PC-3 (cell line): ENCODE data around the gene HDAC4. TPM values are rescaled to one million over a fixed set of nuclear protein-coding genes. Genes with fewer than 3 reads are reported as not detected.

Experiments used
- ATAC-seq: fragments of 200-7000 bp; cut with Tn5 transposase; 2 replicates; pipeline ENCODE4 v1.9.1; 2020; ENCODE audit warnings: mild to moderate bottlenecking, moderate library complexity
- BruUV-seq: library from RNA; stranded (reverse); fragments of 400-500 nt; replicated peaks from 2 replicates; lab custom pipeline; 2021; lab: Mats Ljungman, UMichigan
- CTCF ChIA-PET: fragments of 300-600 bp; sonication (Branson Sonifier 250); formaldehyde crosslinking; loops from one replicate; lab custom pipeline; 2022; ENCODE audit warnings: antibody characterized with exemption; lab: Charles Lee
- POLR2A ChIA-PET: fragments of 300-600 bp; sonication (Branson Sonifier 250); formaldehyde crosslinking; loops from one replicate; lab custom pipeline; 2022; ENCODE audit warnings: antibody characterized with exemption; ENCODE audit not compliant: unreplicated experiment; lab: Charles Lee
- DNase-seq: peaks from one replicate; pipeline ENCODE4 v3.0.0-alpha.2; 2015
- H2AFZ ChIP-seq: fragments of 300-600 bp; sonication (generic); 2 replicates; pipeline ENCODE4 v1.6.0; 2016; ENCODE audit warnings: antibody characterized with exemption, low read length
- H3F3A ChIP-seq: fragments of 300-600 bp; sonication (generic); one replicate; pipeline ENCODE4 v1.6.0; 2017; ENCODE audit warnings: antibody characterized with exemption, low read length, control low read depth, mild to moderate bottlenecking; ENCODE audit not compliant: unreplicated experiment
- H3K27ac ChIP-seq: fragments of 300-600 bp; sonication (generic); 2 replicates; pipeline ENCODE4 v1.5.1; 2016; ENCODE audit warnings: mild to moderate bottlenecking, low read length
- H3K27me3 ChIP-seq: fragments of 300-600 bp; sonication (generic); 2 replicates; pipeline ENCODE4 v1.6.1; 2016; ENCODE audit warnings: low read length, mixed read lengths
- H3K36me3 ChIP-seq: fragments of 300-600 bp; sonication (generic); 2 replicates; pipeline ENCODE4 v1.6.1; 2016; ENCODE audit warnings: low read depth, mixed run types, low read length, mixed read lengths
- H3K4me1 ChIP-seq: fragments of 300-600 bp; sonication (generic); 2 replicates; pipeline ENCODE4 v1.5.1; 2016; ENCODE audit warnings: low read length; ENCODE audit not compliant: insufficient read depth
- H3K4me2 ChIP-seq: fragments of 300-600 bp; sonication (generic); 2 replicates; pipeline ENCODE4 v1.6.0; 2016; ENCODE audit warnings: low read length
- H3K4me3 ChIP-seq: fragments of 300-600 bp; sonication (generic); 2 replicates; pipeline ENCODE4 v1.5.1; 2016; ENCODE audit warnings: mild to moderate bottlenecking, low read length, mixed read lengths
- H3K79me2 ChIP-seq: fragments of 300-600 bp; sonication (generic); 2 replicates; pipeline ENCODE4 v1.6.1; 2017; ENCODE audit warnings: low read length, mixed read lengths
- H3K9ac ChIP-seq: fragments of 300-600 bp; sonication (generic); 2 replicates; pipeline ENCODE4 v1.6.0; 2016; ENCODE audit warnings: mild to moderate bottlenecking, low read length
- H3K9me2 ChIP-seq: fragments of 300-600 bp; sonication (generic); replicated peaks from 2 replicates; pipeline ENCODE4 v1.6.1; 2016; ENCODE audit warnings: mixed run types, low read length, mixed read lengths
- H3K9me3 ChIP-seq: fragments of 300-600 bp; sonication (generic); 2 replicates; pipeline ENCODE4 v1.6.1; 2016; ENCODE audit warnings: low read length, mixed read lengths
- H4K20me1 ChIP-seq: fragments of 300-600 bp; sonication (generic); 2 replicates; pipeline ENCODE4 v1.6.1; 2016; ENCODE audit warnings: low read length, mixed read lengths
- CTCF ChIP-seq: fragments of 300-600 bp; sonication (generic); conservative IDR thresholded peaks from 2 replicates; pipeline ENCODE4 v1.5.1; 2017; ENCODE audit warnings: antibody characterized with exemption, low read depth, mild to moderate bottlenecking, low read length
- EZH2 ChIP-seq: fragments of 300-600 bp; sonication (generic); IDR thresholded peaks from one replicate; pipeline ENCODE4 v1.6.1; 2017; ENCODE audit warnings: antibody characterized with exemption, mild to moderate bottlenecking, low read length; ENCODE audit not compliant: unreplicated experiment
- EZH2phosphoT487 ChIP-seq: fragments of 300-600 bp; sonication (generic); IDR thresholded peaks from 2 replicates; pipeline ENCODE4 v1.6.1; 2018; ENCODE audit warnings: mild to moderate bottlenecking, antibody characterized with exemption, low read length, borderline replicate concordance
- intact Hi-C: fragments of 100-400 bp; cut with micrococcal nuclease; formaldehyde crosslinking; loops from 2 replicates; pipeline ENCODE4 v1.9.0; 2023
- total RNA-seq: library from RNA; depleted of rRNA; stranded (reverse); fragments of >200 nt; gene quantifications from 2 replicates; pipeline ENCODE4 v1.2.3, GENCODE V29; 2014

HDAC4 gene
- total RNA-seq, 1 experiment from 2014 or later = 8.5 TPM

GRCh38 chr2:239127513-239127912, 273.3 kb downstream of the HDAC4 start:
- Histone ChIP-seq H4K20me1 (no peaks in the 10 kb centered on the region), H3K36me3 (peaks cover 13% of the 10 kb centered on the region), H3F3A (no peaks in the 10 kb centered on the region), H3K27me3 (no peaks in the 10 kb centered on the region), H3K4me2 (no peak overlapping the region), H3K27ac (no peak overlapping the region), H3K9me3 (no peaks in the 10 kb centered on the region), H3K4me1 (no peaks in the 10 kb centered on the region), H3K79me2 (no peaks in the 10 kb centered on the region), H2AFZ (no peak overlapping the region), H3K9me2 (no peaks in the 10 kb centered on the region), H3K9ac (no peak overlapping the region), H3K4me3 (no peak overlapping the region)
- no peak for TF ChIP-seq EZH2phosphoT487
- TF ChIP-seq EZH2 = no peak
- no peak for TF ChIP-seq CTCF
- ChIA-PET POLR2A (no interaction called here), CTCF (no interaction called here)
- DNase-seq (no peak), ATAC-seq (no peak)
- intact Hi-C loops = no loop called here
- no TSS peak for BruUV-seq

GRCh38 chr2:239125726-239126675, 274.8 kb downstream of the HDAC4 start:
- Histone ChIP-seq H3F3A (no peaks in the 10 kb centered on the region), H3K4me2 (no peak overlapping the region), H2AFZ (no peak overlapping the region), H3K36me3 (peaks cover 13% of the 10 kb centered on the region), H3K27me3 (no peaks in the 10 kb centered on the region), H3K79me2 (no peaks in the 10 kb centered on the region), H4K20me1 (no peaks in the 10 kb centered on the region), H3K9ac (no peak overlapping the region), H3K9me2 (no peaks in the 10 kb centered on the region), H3K4me3 (no peak overlapping the region), H3K4me1 (no peaks in the 10 kb centered on the region), H3K27ac (no peak overlapping the region), H3K9me3 (no peaks in the 10 kb centered on the region)
- ATAC-seq (no peak), DNase-seq (no peak)
- intact Hi-C loops = no loop called here
- ChIA-PET POLR2A (no interaction called here), CTCF (no interaction called here)
- TF ChIP-seq EZH2phosphoT487 = no peak
- no peak for TF ChIP-seq CTCF
- TF ChIP-seq EZH2 = no peak
- BruUV-seq = no TSS peak
